ENCODE measurements around the gene KRTCAP3. TPM values are rescaled to one million over a fixed set of nuclear protein-coding genes. Genes with fewer than 3 reads are reported as not detected.

The KRTCAP3 gene
- total and polyA plus RNA-seq, 9 of the 15 experiments (the other 6 are each of a cell fraction or from before 2014, with no cell fraction given), result 0.24 to 1.4 (median 0.73) TPM

DNA sequence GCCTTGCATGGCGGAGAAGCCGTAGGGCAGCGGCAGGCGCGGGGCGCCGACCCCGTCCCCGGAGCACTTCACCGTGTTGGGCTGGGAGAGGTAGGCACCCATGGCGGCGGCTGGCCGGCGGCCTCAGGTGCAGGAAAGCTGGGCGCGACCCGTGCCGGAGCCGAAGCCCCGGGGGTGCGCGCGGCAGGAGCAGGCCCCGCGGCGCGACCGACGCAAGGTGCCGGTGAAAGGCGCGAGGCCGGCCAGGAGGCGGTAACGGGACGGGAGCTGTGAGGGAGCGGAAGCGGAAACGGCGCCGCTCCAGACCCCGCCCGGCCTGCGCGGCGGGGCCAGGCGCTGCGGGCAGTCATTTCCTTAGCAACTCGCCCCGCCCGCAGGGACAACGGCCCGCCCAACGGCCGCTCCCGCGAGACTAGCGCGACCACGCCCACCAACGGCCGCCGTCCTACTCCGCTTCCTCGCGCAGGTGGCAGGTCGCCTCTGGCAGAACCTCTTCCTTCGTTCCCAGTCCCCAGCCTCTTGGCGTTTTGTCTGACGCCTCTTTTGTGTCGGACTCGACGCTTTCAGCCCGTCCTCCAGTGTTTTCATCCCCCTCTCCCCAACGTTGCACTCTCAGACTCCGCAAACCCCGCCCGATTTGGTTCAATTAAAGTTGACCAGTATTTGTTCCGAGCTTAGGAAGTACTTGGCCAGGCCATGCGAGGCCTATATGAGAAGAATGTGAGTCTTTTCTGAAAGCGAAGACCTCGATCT, 32.7 kb upstream of the KRTCAP3 start, which contains the start of gene PPM1G (continued):
- TF ChIP-seq ESRRA (IDR thresholded peaks at IDR 0.05; ENCODE audit: borderline replicate concordance, low read depth), result peak; percentile 50; the same call in 1 of the 2 replicates
- TF ChIP-seq, protein P1, sequence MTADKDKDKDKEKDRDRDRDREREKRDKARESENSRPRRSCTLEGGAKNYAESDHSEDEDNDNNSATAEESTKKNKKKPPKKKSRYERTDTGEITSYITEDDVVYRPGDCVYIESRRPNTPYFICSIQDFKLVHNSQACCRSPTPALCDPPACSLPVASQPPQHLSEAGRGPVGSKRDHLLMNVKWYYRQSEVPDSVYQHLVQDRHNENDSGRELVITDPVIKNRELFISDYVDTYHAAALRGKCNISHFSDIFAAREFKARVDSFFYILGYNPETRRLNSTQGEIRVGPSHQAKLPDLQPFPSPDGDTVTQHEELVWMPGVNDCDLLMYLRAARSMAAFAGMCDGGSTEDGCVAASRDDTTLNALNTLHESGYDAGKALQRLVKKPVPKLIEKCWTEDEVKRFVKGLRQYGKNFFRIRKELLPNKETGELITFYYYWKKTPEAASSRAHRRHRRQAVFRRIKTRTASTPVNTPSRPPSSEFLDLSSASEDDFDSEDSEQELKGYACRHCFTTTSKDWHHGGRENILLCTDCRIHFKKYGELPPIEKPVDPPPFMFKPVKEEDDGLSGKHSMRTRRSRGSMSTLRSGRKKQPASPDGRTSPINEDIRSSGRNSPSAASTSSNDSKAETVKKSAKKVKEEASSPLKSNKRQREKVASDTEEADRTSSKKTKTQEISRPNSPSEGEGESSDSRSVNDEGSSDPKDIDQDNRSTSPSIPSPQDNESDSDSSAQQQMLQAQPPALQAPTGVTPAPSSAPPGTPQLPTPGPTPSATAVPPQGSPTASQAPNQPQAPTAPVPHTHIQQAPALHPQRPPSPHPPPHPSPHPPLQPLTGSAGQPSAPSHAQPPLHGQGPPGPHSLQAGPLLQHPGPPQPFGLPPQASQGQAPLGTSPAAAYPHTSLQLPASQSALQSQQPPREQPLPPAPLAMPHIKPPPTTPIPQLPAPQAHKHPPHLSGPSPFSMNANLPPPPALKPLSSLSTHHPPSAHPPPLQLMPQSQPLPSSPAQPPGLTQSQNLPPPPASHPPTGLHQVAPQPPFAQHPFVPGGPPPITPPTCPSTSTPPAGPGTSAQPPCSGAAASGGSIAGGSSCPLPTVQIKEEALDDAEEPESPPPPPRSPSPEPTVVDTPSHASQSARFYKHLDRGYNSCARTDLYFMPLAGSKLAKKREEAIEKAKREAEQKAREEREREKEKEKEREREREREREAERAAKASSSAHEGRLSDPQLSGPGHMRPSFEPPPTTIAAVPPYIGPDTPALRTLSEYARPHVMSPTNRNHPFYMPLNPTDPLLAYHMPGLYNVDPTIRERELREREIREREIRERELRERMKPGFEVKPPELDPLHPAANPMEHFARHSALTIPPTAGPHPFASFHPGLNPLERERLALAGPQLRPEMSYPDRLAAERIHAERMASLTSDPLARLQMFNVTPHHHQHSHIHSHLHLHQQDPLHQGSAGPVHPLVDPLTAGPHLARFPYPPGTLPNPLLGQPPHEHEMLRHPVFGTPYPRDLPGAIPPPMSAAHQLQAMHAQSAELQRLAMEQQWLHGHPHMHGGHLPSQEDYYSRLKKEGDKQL (CRISPR knock-in tag; IDR thresholded peaks at IDR 0.05; ENCODE audit: borderline replicate concordance), result no peak
- peak; percentile 84 for TF ChIP-seq POLR2AphosphoS5 (IDR thresholded peaks at IDR 0.05; ENCODE audit: control insufficient read depth, insufficient read depth, low read depth, low read length)
- peak; percentile 50 for TF ChIP-seq SMAD1 (IDR thresholded peaks at IDR 0.05; ENCODE audit: low read depth, low read length, partially characterized antibody)
- TF ChIP-seq NCOA4 (IDR thresholded peaks at IDR 0.05; ENCODE audit: partially characterized antibody), result no peak
- TF ChIP-seq FOXJ2 (tag; IDR thresholded peaks at IDR 0.05), result peak; percentile 87
- peak; percentile 91 for TF ChIP-seq TAF1 (IDR thresholded peaks at IDR 0.05; ENCODE audit: control insufficient read depth, extremely low read depth, insufficient read depth, low read length, severe bottlenecking)
- TF ChIP-seq JUNB (CRISPR knock-in tag; conservative IDR thresholded peaks at IDR 0.05), result no peak
- TF ChIP-seq, protein P2, sequence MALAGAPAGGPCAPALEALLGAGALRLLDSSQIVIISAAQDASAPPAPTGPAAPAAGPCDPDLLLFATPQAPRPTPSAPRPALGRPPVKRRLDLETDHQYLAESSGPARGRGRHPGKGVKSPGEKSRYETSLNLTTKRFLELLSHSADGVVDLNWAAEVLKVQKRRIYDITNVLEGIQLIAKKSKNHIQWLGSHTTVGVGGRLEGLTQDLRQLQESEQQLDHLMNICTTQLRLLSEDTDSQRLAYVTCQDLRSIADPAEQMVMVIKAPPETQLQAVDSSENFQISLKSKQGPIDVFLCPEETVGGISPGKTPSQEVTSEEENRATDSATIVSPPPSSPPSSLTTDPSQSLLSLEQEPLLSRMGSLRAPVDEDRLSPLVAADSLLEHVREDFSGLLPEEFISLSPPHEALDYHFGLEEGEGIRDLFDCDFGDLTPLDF (CRISPR knock-in tag; IDR thresholded peaks at IDR 0.05), result peak; percentile 33
- no peak for TF ChIP-seq TARDBP (IDR thresholded peaks at IDR 0.05)
- TF ChIP-seq NR4A1 (CRISPR knock-in tag; IDR thresholded peaks at IDR 0.05), result no peak
- peak; percentile 64; the same call in 1 of the 2 replicates for TF ChIP-seq NR4A1 (tag; IDR thresholded peaks at IDR 0.05)
- TF ChIP-seq ETV5 (CRISPR knock-in tag; IDR thresholded peaks at IDR 0.05; ENCODE audit: low read depth), result peak; percentile 50; the same call in 1 of the 2 replicates
- no peak for TF ChIP-seq DDX20 (tag; IDR thresholded peaks at IDR 0.05; ENCODE audit: low read depth)
- TF ChIP-seq SMAD3 (CRISPR knock-in tag; conservative IDR thresholded peaks at IDR 0.05), result peak; percentile 67; the same call in 1 of the 2 replicates
- TF ChIP-seq ZNF583 (CRISPR knock-in tag; IDR thresholded peaks at IDR 0.05), result 0 out of 2 replicates have a peak, but pooled peaks have one; percentile 58
- 0 out of 2 replicates have a peak, but pooled peaks have one; percentile 52 for TF ChIP-seq E2F3 (CRISPR knock-in tag; IDR thresholded peaks at IDR 0.05)
- TF ChIP-seq, protein P3, sequence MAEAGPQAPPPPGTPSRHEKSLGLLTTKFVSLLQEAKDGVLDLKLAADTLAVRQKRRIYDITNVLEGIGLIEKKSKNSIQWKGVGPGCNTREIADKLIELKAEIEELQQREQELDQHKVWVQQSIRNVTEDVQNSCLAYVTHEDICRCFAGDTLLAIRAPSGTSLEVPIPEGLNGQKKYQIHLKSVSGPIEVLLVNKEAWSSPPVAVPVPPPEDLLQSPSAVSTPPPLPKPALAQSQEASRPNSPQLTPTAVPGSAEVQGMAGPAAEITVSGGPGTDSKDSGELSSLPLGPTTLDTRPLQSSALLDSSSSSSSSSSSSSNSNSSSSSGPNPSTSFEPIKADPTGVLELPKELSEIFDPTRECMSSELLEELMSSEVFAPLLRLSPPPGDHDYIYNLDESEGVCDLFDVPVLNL (CRISPR knock-in tag; IDR thresholded peaks at IDR 0.05; ENCODE audit: low read depth), result peak; percentile 9; the same call in 1 of the 2 replicates
- TF ChIP-seq ZNF282 (CRISPR knock-in tag; IDR thresholded peaks at IDR 0.05), result peak; percentile 79
- 0 out of 2 replicates have a peak, but pooled peaks have one; percentile 51 for TF ChIP-seq RNF2 (IDR thresholded peaks at IDR 0.05)
